Vagina (tissue), 2 donors: ENCODE results near the gene ADAMTS17. TPM values are rescaled to one million over a fixed set of nuclear protein-coding genes. Genes with fewer than 3 reads are reported as not detected.

ENCODE experiments used
- DNase-seq, 2 donors: peaks; one replicate each; pipeline ENCODE4 v3.0.0-alpha.2; 2017; ENCODE audit errors: extremely low spot score in 2 of 2
- H3K27ac ChIP-seq: fragments of 200-600 bp; sonication (generic); one replicate; pipeline ENCODE4 v1.5.1; 2019
- H3K27me3 ChIP-seq: fragments of 200-600 bp; sonication (generic); one replicate; pipeline ENCODE4 v1.5.1; 2019
- H3K36me3 ChIP-seq, 2 donors: fragments of 200-600 bp; sonication (generic); one replicate each; pipeline ENCODE4 v1.5.1; 2017 to 2019
- H3K4me1 ChIP-seq: fragments of 200-600 bp; sonication (generic); one replicate; pipeline ENCODE4 v1.5.1; 2019
- H3K4me3 ChIP-seq, 2 donors: fragments of 200-600 bp; sonication (generic); 1 replicate in 1 of 2; 2 replicates in 1 of 2; pipeline ENCODE4 v1.5.1; 2016 to 2019
- H3K9me3 ChIP-seq: fragments of 200-600 bp; sonication (generic); one replicate; pipeline ENCODE4 v1.5.1; 2019
- POLR2A ChIP-seq, 2 donors: fragments of 450-650 bp; IDR thresholded peaks; one replicate each; pipeline ENCODE4 v1.6.1; 2017; ENCODE audit warnings: antibody characterized with exemption in 2 of 2, mild to moderate bottlenecking in 2 of 2, moderate library complexity in 2 of 2
- POLR2AphosphoS5 ChIP-seq, 2 donors: sonication (generic); formaldehyde crosslinking; IDR thresholded peaks; one replicate each; pipeline ENCODE4 v1.9.0; 2017; ENCODE audit warnings: antibody characterized with exemption in 2 of 2, mild to moderate bottlenecking in 2 of 2, low read depth in 1 of 2; ENCODE audit not compliant: insufficient read depth in 1 of 2
- intact Hi-C: fragments of 100-400 bp; cut with DNase I; formaldehyde crosslinking; loops from one replicate; pipeline ENCODE4 v1.15.1; 2023
- total RNA-seq: library from RNA; depleted of rRNA; stranded (reverse); fragments of >200 nt; gene quantifications from one replicate; pipeline ENCODE4 v1.2.3, GENCODE V29; 2016
- TF ChIP-seq, protein P1 (sequence below), 3 experiments: fragments of 450-650 bp in 2 of 3; fragments of 200-600 bp in 1 of 3; sonication (generic) in 1 of 3; IDR thresholded peaks; one replicate each; pipeline ENCODE4 v1.5.1; 2017 to 2019; ENCODE audit warnings: antibody characterized with exemption in 3 of 3, mild to moderate bottlenecking in 2 of 3, moderate library complexity in 2 of 3

Gene ADAMTS17
- total RNA-seq, 1 donor from 2014 or later: 16.0 TPM

DNA sequence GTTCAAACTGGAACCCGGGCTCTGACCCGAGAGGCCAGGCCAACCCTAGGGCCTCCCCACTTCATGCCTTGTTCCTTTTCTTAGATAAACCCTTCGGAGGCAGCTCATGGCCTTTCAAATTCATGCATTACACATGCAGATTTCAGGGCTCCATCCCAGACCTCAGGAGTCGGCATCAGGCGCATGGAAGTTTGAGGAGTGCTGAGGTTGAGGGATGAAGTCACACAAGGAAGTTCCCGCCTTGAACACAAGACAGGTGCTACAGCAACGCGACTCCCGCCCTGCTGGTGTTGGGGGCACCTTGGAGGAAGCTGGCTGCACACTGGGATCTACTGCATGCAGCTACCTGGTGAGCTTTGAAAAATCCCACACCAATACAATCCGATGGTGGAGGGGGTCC, 363.3 kb downstream of the ADAMTS17 start:
- intact Hi-C loops: no loop called here
- no peaks in the 10 kb centered on the region for H3K9me3 ChIP-seq
- H3K27ac ChIP-seq: no peak overlapping the region
- H3K36me3 ChIP-seq: no peaks in the 10 kb centered on the region
- no peak for DNase-seq
- no peaks in the 10 kb centered on the region for H3K27me3 ChIP-seq
- no peak overlapping the region for H3K4me3 ChIP-seq
- no peak for TF ChIP-seq POLR2AphosphoS5 (IDR thresholded peaks at IDR 0.05; ENCODE audit: insufficient read depth in 1 of 2, low read depth in 1 of 2)
- no peak for TF ChIP-seq POLR2A (IDR thresholded peaks at IDR 0.05)
- TF ChIP-seq, protein P1, sequence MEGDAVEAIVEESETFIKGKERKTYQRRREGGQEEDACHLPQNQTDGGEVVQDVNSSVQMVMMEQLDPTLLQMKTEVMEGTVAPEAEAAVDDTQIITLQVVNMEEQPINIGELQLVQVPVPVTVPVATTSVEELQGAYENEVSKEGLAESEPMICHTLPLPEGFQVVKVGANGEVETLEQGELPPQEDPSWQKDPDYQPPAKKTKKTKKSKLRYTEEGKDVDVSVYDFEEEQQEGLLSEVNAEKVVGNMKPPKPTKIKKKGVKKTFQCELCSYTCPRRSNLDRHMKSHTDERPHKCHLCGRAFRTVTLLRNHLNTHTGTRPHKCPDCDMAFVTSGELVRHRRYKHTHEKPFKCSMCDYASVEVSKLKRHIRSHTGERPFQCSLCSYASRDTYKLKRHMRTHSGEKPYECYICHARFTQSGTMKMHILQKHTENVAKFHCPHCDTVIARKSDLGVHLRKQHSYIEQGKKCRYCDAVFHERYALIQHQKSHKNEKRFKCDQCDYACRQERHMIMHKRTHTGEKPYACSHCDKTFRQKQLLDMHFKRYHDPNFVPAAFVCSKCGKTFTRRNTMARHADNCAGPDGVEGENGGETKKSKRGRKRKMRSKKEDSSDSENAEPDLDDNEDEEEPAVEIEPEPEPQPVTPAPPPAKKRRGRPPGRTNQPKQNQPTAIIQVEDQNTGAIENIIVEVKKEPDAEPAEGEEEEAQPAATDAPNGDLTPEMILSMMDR (IDR thresholded peaks at IDR 0.05): no peak
- H3K4me1 ChIP-seq: no peaks in the 10 kb centered on the region

DNA sequence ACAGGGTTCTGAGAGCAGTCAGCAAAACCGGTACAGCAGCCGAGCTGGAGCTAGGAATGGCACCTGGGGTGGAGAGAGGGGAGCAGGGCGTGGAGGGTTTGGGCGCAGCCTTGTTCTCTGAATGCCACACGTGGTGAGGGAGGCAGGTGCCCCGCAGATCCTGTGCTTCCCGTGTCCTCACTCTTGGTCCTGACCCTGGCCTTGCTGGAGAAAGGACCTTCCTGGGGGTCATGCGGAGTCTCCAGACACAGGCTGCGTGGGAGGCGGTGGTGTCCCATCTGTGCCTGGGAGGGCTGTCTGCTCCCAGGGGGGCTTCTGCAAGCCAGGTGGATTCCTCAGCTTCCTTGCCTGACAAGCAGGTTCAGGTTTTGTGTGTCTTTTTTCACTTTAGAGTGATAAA, 363.8 kb downstream of the ADAMTS17 start:
- intact Hi-C loops: no loop called here
- Histone ChIP-seq H3K36me3 (no peaks in the 10 kb centered on the region), H3K27ac (no peak overlapping the region), H3K4me3 (no peak overlapping the region), H3K27me3 (no peaks in the 10 kb centered on the region), H3K9me3 (no peaks in the 10 kb centered on the region), H3K4me1 (no peaks in the 10 kb centered on the region)
- DNase-seq: no peak
- TF ChIP-seq POLR2A (IDR thresholded peaks at IDR 0.05): no peak
- TF ChIP-seq POLR2AphosphoS5 (IDR thresholded peaks at IDR 0.05; ENCODE audit: insufficient read depth in 1 of 2, low read depth in 1 of 2): no peak
- TF ChIP-seq, protein P1 (IDR thresholded peaks at IDR 0.05): no peak

DNA sequence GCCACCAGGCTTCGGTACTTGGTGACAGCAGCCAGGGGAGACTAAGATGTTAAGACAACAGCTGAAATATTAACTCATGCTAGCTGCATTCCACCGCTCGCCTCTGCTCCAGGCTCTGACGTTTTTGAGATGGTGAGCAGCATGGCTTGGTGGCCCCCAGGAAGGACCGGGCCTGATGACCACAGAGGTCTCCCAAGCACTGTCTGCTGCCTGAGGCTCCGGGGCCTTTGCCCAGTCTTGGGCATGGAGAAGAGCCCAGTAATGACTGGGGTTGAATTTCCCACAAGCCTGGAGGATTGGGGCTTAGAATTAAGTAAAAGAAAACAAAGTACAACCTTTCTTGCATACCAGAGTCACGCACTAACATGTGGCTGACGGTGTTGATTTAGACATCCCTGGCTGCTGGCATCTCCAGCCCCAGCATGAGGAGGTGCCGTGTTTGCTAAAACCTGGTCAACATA, 364.9 kb downstream of the ADAMTS17 start:
- TF ChIP-seq, protein P1 (IDR thresholded peaks at IDR 0.05): no peak
- no peak for TF ChIP-seq POLR2AphosphoS5 (IDR thresholded peaks at IDR 0.05; ENCODE audit: insufficient read depth in 1 of 2, low read depth in 1 of 2)
- TF ChIP-seq POLR2A (IDR thresholded peaks at IDR 0.05): no peak
- no peak overlapping the region for H3K4me3 ChIP-seq
- intact Hi-C loops: no loop called here
- no peaks in the 10 kb centered on the region for H3K9me3 ChIP-seq
- no peak for DNase-seq
- no peaks in the 10 kb centered on the region for H3K27me3 ChIP-seq
- no peak overlapping the region for H3K27ac ChIP-seq
- no peaks in the 10 kb centered on the region for H3K36me3 ChIP-seq
- H3K4me1 ChIP-seq: no peaks in the 10 kb centered on the region

DNA sequence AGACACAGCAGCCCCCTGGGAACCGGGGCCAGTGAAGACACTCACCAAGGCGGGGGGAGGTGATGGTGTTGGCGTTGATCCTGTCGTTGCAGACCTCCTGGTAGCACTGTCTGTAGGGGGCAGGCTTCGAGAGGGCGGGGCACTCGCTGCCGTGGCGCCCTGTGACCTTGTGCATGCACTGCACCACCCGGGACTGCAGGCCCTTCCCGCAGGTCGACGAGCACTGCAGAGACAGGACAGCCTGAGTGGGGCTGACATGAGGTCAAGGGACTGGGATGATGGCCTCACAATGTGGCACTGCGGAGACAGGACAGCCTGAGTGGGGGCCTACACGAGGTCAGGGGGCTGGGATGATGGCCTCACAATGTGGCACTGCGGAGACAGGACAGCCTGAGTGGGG, 365.8 kb downstream of the ADAMTS17 start:
- DNase-seq: no peak
- Histone ChIP-seq H3K27me3 (no peaks in the 10 kb centered on the region), H3K4me3 (no peak overlapping the region), H3K36me3 (no peaks in the 10 kb centered on the region), H3K9me3 (no peaks in the 10 kb centered on the region), H3K4me1 (no peaks in the 10 kb centered on the region), H3K27ac (no peak overlapping the region)
- TF ChIP-seq POLR2AphosphoS5 (IDR thresholded peaks at IDR 0.05; ENCODE audit: insufficient read depth in 1 of 2, low read depth in 1 of 2) (no peak), POLR2A (IDR thresholded peaks at IDR 0.05) (no peak)
- TF ChIP-seq, protein P1 (IDR thresholded peaks at IDR 0.05): no peak
- intact Hi-C loops: no loop called here

DNA sequence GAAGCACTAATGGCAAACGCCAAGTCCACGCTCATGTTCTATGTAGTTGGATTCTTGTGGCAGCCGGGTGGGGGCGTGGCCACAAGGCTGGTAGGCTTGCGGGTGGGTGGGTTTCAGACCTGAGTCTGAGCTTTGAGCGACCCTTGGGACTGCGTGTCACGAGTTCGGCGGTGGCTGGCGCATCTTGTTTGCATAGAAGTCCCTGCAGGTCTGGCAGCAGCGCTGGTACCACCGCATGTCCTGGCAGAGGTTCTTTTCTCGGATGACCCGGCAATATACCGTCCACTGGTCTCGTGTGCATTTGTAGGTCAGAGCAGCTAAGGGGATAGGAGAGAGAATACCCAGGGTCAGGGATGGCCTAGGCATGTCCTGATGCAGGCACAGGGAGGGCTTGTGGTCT, 367.5 kb downstream of the ADAMTS17 start:
- intact Hi-C loops: no loop called here
- Histone ChIP-seq H3K4me3 (no peak overlapping the region), H3K4me1 (no peaks in the 10 kb centered on the region), H3K9me3 (no peaks in the 10 kb centered on the region), H3K27me3 (no peaks in the 10 kb centered on the region), H3K36me3 (no peaks in the 10 kb centered on the region), H3K27ac (no peak overlapping the region)
- no peak for DNase-seq
- TF ChIP-seq, protein P1 (IDR thresholded peaks at IDR 0.05): no peak
- TF ChIP-seq POLR2AphosphoS5 (IDR thresholded peaks at IDR 0.05; ENCODE audit: insufficient read depth in 1 of 2, low read depth in 1 of 2): no peak
- TF ChIP-seq POLR2A (IDR thresholded peaks at IDR 0.05): no peak
